Prostate gland (tissue), 2 donors: ENCODE results near the gene ESPN. TPM values are rescaled to one million over a fixed set of nuclear protein-coding genes. Genes with fewer than 3 reads are reported as not detected.
A peak's percentile ranks its signal among the peaks of the same experiment; 100 is the strongest.
"Not testable (repeated sequence)": the region's sequence is repeated elsewhere in the genome, so short reads cannot be mapped to it uniquely, and the experiment has no call there.

ENCODE experiments used
- DNase-seq: peaks from one replicate; pipeline ENCODE4 v3.0.0-alpha.2; 2019; ENCODE audit warnings: low spot score
- H3K27ac ChIP-seq, 2 donors: fragments of 200-600 bp; sonication (generic); 2 replicates each; pipeline ENCODE4 v1.5.1; 2017 to 2019
- H3K27me3 ChIP-seq: fragments of 200-600 bp; sonication (generic); replicated peaks from 2 replicates; pipeline ENCODE4 v1.5.1; 2019; ENCODE audit not compliant: insufficient read depth
- H3K36me3 ChIP-seq, 2 donors: fragments of 200-600 bp; sonication (generic); 1 replicate in 1 of 2; 2 replicates in 1 of 2; pipeline versions ENCODE4 v1.5.1 to v1.8.1; 2017 to 2019
- H3K4me1 ChIP-seq: fragments of 200-600 bp; sonication (generic); replicated peaks from 2 replicates; pipeline ENCODE4 v1.5.1; 2019
- H3K4me3 ChIP-seq, 2 donors: fragments of 200-600 bp; sonication (generic); 2 replicates each; pipeline ENCODE4 v1.5.1; 2017 to 2019
- H3K9me3 ChIP-seq: fragments of 200-600 bp; sonication (generic); 2 replicates; pipeline ENCODE4 v1.5.1; 2017
- CTCF ChIP-seq, 4 experiments: fragments of 200-600 bp in 2 of 4; fragments of 450-650 bp in 2 of 4; sonication (generic) in 2 of 4; IDR thresholded peaks; 1 replicate in 3 of 4; 2 replicates in 1 of 4; pipeline ENCODE4 v1.5.1; 2016 to 2019; ENCODE audit warnings: antibody characterized with exemption in 4 of 4, mild to moderate bottlenecking in 2 of 4, moderate library complexity in 2 of 4
- POLR2A ChIP-seq: fragments of 450-650 bp; IDR thresholded peaks from one replicate; pipeline ENCODE4 v1.6.1; 2016; ENCODE audit warnings: antibody characterized with exemption, mild to moderate bottlenecking
- POLR2AphosphoS5 ChIP-seq: sonication (generic); formaldehyde crosslinking; IDR thresholded peaks from one replicate; pipeline ENCODE4 v1.6.1; 2017; ENCODE audit warnings: antibody characterized with exemption
- WGBS: methylation state at CpG from one replicate; pipeline ENCODE4 v1.1.5; 2018; 5-methylcytosine and 5-hydroxymethylcytosine counted together
- intact Hi-C: fragments of 100-400 bp; cut with DNase I; formaldehyde crosslinking; loops from one replicate; pipeline ENCODE4 v1.14.2; 2022
- total RNA-seq, 2 donors: library from RNA; depleted of rRNA; stranded (reverse); fragments of >200 nt; gene quantifications; one replicate each; pipeline ENCODE4 v1.1.0, GENCODE V29; 2016

ESPN gene
- total RNA-seq, 2 donors from 2014 or later = 19.7 to 257 TPM

- TF ChIP-seq POLR2AphosphoS5 = no peak
- TF ChIP-seq CTCF (IDR thresholded peaks at IDR 0.05) = peak in 1 of 4 experiments; percentile 18
- intact Hi-C loops = no loop called here
- no peak for DNase-seq
- no peak overlapping the region for H3K4me3 ChIP-seq
- no peaks in the 10 kb centered on the region for H3K36me3 ChIP-seq
- no peaks in the 10 kb centered on the region for H3K4me1 ChIP-seq
- no peak overlapping the region for H3K27ac ChIP-seq
- 8% methylated on average over 71 of the region's 115 CpGs for WGBS
- H3K27me3 ChIP-seq = peaks cover 16% of the 10 kb centered on the region
- H3K9me3 ChIP-seq = no peaks in the 10 kb centered on the region
Observed at GRCh38 chr1:6454856-6455751, 30.5 kb downstream of the ESPN start.

- DNase-seq, H3K36me3 ChIP-seq, H3K4me3 ChIP-seq, H3K27ac ChIP-seq, H3K9me3 ChIP-seq, intact Hi-C loops, H3K4me1 ChIP-seq: not testable (repeated sequence)
- H3K27me3 ChIP-seq = peaks cover 16% of the 10 kb centered on the region
- 52% methylated on average over 40 of the region's 58 CpGs for WGBS
Observed at GRCh38 chr1:6455752-6456520, 31.4 kb downstream of the ESPN start.

- DNase-seq = no peak
- intact Hi-C loops = no loop called here
- TF ChIP-seq POLR2A (no peak), POLR2AphosphoS5 (no peak)
- Histone ChIP-seq H3K27ac (no peak overlapping the region), H3K9me3 (no peaks in the 10 kb centered on the region), H3K4me1 (no peaks in the 10 kb centered on the region), H3K27me3 (peaks cover 13% of the 10 kb centered on the region), H3K4me3 (no peak overlapping the region), H3K36me3 (no peaks in the 10 kb centered on the region)
- 85% methylated on average over 11 of the region's 11 CpGs for WGBS
Observed at GRCh38 chr1:6456800-6457466, 32.4 kb downstream of the ESPN start.

- no peaks in the 10 kb centered on the region for H3K27me3 ChIP-seq
- H3K4me1 ChIP-seq = no peaks in the 10 kb centered on the region
- H3K27ac ChIP-seq = no peak overlapping the region
- H3K36me3 ChIP-seq = no peaks in the 10 kb centered on the region
- whole genome bisulfite sequencing = 42% methylated on average over 16 of the region's 18 CpGs
- DNase-seq = no peak
- H3K9me3 ChIP-seq = no peaks in the 10 kb centered on the region
- TF ChIP-seq POLR2AphosphoS5 (no peak), CTCF (IDR thresholded peaks at IDR 0.05) (no peak), POLR2A (no peak)
- H3K4me3 ChIP-seq = no peak overlapping the region
- intact Hi-C loops = no loop called here
Observed at GRCh38 chr1:6459850-6460265, 35.3 kb downstream of the ESPN start.

- no peaks in the 10 kb centered on the region for H3K9me3 ChIP-seq
- intact Hi-C loops = no loop called here
- TF ChIP-seq CTCF (IDR thresholded peaks at IDR 0.05) = no peak
- no peak for TF ChIP-seq POLR2A
- TF ChIP-seq POLR2AphosphoS5 = no peak
- no peak overlapping the region for H3K4me3 ChIP-seq
- 57% methylated on average over 39 of the region's 39 CpGs for WGBS
- H3K4me1 ChIP-seq = no peaks in the 10 kb centered on the region
- H3K27ac ChIP-seq = no peak overlapping the region
- H3K36me3 ChIP-seq = no peaks in the 10 kb centered on the region
- H3K27me3 ChIP-seq = no peaks in the 10 kb centered on the region
- no peak for DNase-seq
Observed at GRCh38 chr1:6460301-6461050, 35.9 kb downstream of the ESPN start.
